Immature natural killer cell (primary cell): ENCODE data around the gene C2CD2. TPM values are rescaled to one million over a fixed set of nuclear protein-coding genes. Genes with fewer than 3 reads are reported as not detected.

ENCODE experiments used
- DNase-seq, 3 donors: peaks; one replicate each; pipeline ENCODE4 v3.0.0; 2022; ENCODE audit warnings: mixed read lengths in 1 of 3
- H3K27ac Mint-ChIP-seq, 6 donors: one replicate each; pipeline ENCODE4 v1.8.0; 2020; ENCODE audit warnings: mixed read lengths in 6 of 6, mild to moderate bottlenecking in 5 of 6, inconsistent platforms in 4 of 6, moderate library complexity in 3 of 6
- H3K27me3 Mint-ChIP-seq, 3 donors: one replicate each; pipeline ENCODE4 v1.8.0; 2020 to 2021; ENCODE audit warnings: low read depth in 3 of 3, mild to moderate bottlenecking in 3 of 3, mixed read lengths in 3 of 3, moderate library complexity in 3 of 3, inconsistent platforms in 1 of 3
- H3K36me3 Mint-ChIP-seq, 3 donors: one replicate each; pipeline ENCODE4 v1.8.0; 2020; ENCODE audit warnings: mixed read lengths in 3 of 3, inconsistent platforms in 2 of 3, mild to moderate bottlenecking in 2 of 3
- H3K4me1 Mint-ChIP-seq, 2 donors: one replicate each; pipeline ENCODE4 v1.8.0; 2020; ENCODE audit warnings: inconsistent platforms in 2 of 2, mild to moderate bottlenecking in 2 of 2, mixed read lengths in 2 of 2, moderate library complexity in 1 of 2
- H3K4me3 Mint-ChIP-seq, 5 donors: one replicate each; pipeline ENCODE4 v1.8.0; 2020; ENCODE audit warnings: mild to moderate bottlenecking in 5 of 5, mixed read lengths in 5 of 5, inconsistent platforms in 3 of 5, moderate library complexity in 3 of 5
- H3K9me3 Mint-ChIP-seq, 6 donors: one replicate each; pipeline ENCODE4 v1.8.0; 2020; ENCODE audit warnings: mild to moderate bottlenecking in 6 of 6, mixed read lengths in 6 of 6, inconsistent platforms in 4 of 6, moderate library complexity in 3 of 6
- polyA plus RNA-seq, 3 donors: library from polyadenylated mRNA; unstranded; fragments of 300-500 nt; fragmentation: Illumina TruSeq; gene quantifications; one replicate each; pipeline ENCODE4 v1.2.3, GENCODE V29; 2021

Gene C2CD2
- polyA plus RNA-seq, 3 donors from 2014 or later = 2.1 TPM; not detected in 1

GRCh38 chr21:41876396-41876795 is 77.4 kb downstream of the C2CD2 start:
- DNase-seq = no peak
- H3K36me3 Mint-ChIP-seq = peaks cover 0 to 11% (median 0%) of the 10 kb centered on the region in 3 donors
- H3K4me1 Mint-ChIP-seq = peaks cover 21 to 40% of the 10 kb centered on the region in 2 donors
- no peaks in the 10 kb centered on the region for H3K9me3 Mint-ChIP-seq
- H3K4me3 Mint-ChIP-seq = peak overlapping the region in 4 of 5 donors; percentile 36 to 90 (median 55)
- H3K27me3 Mint-ChIP-seq = peaks cover 0 to 10% (median 8%) of the 10 kb centered on the region in 3 donors
- peak overlapping the region in 1 of 6 donors; percentile 17 for H3K27ac Mint-ChIP-seq

- DNase-seq = no peak
- Mint-ChIP-seq H3K27me3 (peaks cover 0 to 10% (median 8%) of the 10 kb centered on the region in 3 donors), H3K9me3 (no peaks in the 10 kb centered on the region), H3K4me1 (peaks cover 21 to 38% of the 10 kb centered on the region in 2 donors), H3K4me3 (no peak overlapping the region), H3K27ac (no peak overlapping the region), H3K36me3 (peaks cover 0 to 11% (median 0%) of the 10 kb centered on the region in 3 donors)
Observed at GRCh38 chr21:41875086-41875485, 78.7 kb downstream of the C2CD2 start.

GRCh38 chr21:41874611-41875010 is 79.2 kb downstream of the C2CD2 start:
- peaks cover 0 to 11% (median 3%) of the 10 kb centered on the region in 3 donors for H3K36me3 Mint-ChIP-seq
- DNase-seq = no peak
- no peaks in the 10 kb centered on the region for H3K9me3 Mint-ChIP-seq
- no peak overlapping the region for H3K4me3 Mint-ChIP-seq
- H3K27me3 Mint-ChIP-seq = peaks cover 0 to 8% (median 5%) of the 10 kb centered on the region in 3 donors
- H3K4me1 Mint-ChIP-seq = peaks cover 19 to 34% of the 10 kb centered on the region in 2 donors
- H3K27ac Mint-ChIP-seq = no peak overlapping the region

GRCh38 chr21:41873426-41873825 is 80.4 kb downstream of the C2CD2 start:
- peaks cover 18 to 32% of the 10 kb centered on the region in 2 donors for H3K4me1 Mint-ChIP-seq
- DNase-seq = no peak
- no peaks in the 10 kb centered on the region for H3K9me3 Mint-ChIP-seq
- no peak overlapping the region for H3K27ac Mint-ChIP-seq
- H3K4me3 Mint-ChIP-seq = no peak overlapping the region
- H3K36me3 Mint-ChIP-seq = peaks cover 0 to 11% (median 3%) of the 10 kb centered on the region in 3 donors
- H3K27me3 Mint-ChIP-seq = peaks cover 0 to 7% (median 5%) of the 10 kb centered on the region in 3 donors

GRCh38 chr21:41873005-41873404 is 80.8 kb downstream of the C2CD2 start:
- H3K9me3 Mint-ChIP-seq = no peaks in the 10 kb centered on the region
- DNase-seq = no peak
- H3K27ac Mint-ChIP-seq = no peak overlapping the region
- no peak overlapping the region for H3K4me3 Mint-ChIP-seq
- H3K36me3 Mint-ChIP-seq = peaks cover 0 to 11% (median 3%) of the 10 kb centered on the region in 3 donors
- H3K27me3 Mint-ChIP-seq = peaks cover 0 to 5% (median 5%) of the 10 kb centered on the region in 3 donors
- peaks cover 17 to 28% of the 10 kb centered on the region in 2 donors for H3K4me1 Mint-ChIP-seq

- H3K4me3 Mint-ChIP-seq = no peak overlapping the region
- H3K9me3 Mint-ChIP-seq = no peaks in the 10 kb centered on the region
- H3K27me3 Mint-ChIP-seq = peaks cover 0 to 3% (median 2%) of the 10 kb centered on the region in 3 donors
- H3K27ac Mint-ChIP-seq = no peak overlapping the region
- H3K4me1 Mint-ChIP-seq = peaks cover 4 to 15% of the 10 kb centered on the region in 2 donors
- DNase-seq = no peak
- H3K36me3 Mint-ChIP-seq = peaks cover 0 to 11% (median 3%) of the 10 kb centered on the region in 3 donors
Observed at GRCh38 chr21:41871293-41872030, 82.4 kb downstream of the C2CD2 start.

GRCh38 chr21:41869771-41870170 is 84.0 kb downstream of the C2CD2 start:
- peak overlapping the region in 1 of 6 donors; percentile 28 for H3K27ac Mint-ChIP-seq
- peaks cover 0 to 11% (median 3%) of the 10 kb centered on the region in 3 donors for H3K36me3 Mint-ChIP-seq
- peaks cover 17 to 19% of the 10 kb centered on the region in 2 donors for H3K4me1 Mint-ChIP-seq
- H3K4me3 Mint-ChIP-seq = no peak overlapping the region
- no peak for DNase-seq
- no peaks in the 10 kb centered on the region for H3K9me3 Mint-ChIP-seq
- H3K27me3 Mint-ChIP-seq = peaks cover 0 to 3% (median 2%) of the 10 kb centered on the region in 3 donors

- H3K27ac Mint-ChIP-seq = no peak overlapping the region
- H3K4me1 Mint-ChIP-seq = peaks cover 21 to 23% of the 10 kb centered on the region in 2 donors
Observed at GRCh38 chr21:41868062-41868710, 85.6 kb downstream of the C2CD2 start.

GRCh38 chr21:41867313-41867712 is 86.5 kb downstream of the C2CD2 start:
- Mint-ChIP-seq H3K9me3 (no peaks in the 10 kb centered on the region), H3K27me3 (no peaks in the 10 kb centered on the region), H3K27ac (no peak overlapping the region), H3K36me3 (peaks cover 0 to 3% (median 0%) of the 10 kb centered on the region in 3 donors), H3K4me1 (peaks cover 19 to 25% of the 10 kb centered on the region in 2 donors), H3K4me3 (no peak overlapping the region)
- DNase-seq = no peak

More at GRCh38 chr21:41868062-41868710, 85.6 kb downstream of the C2CD2 start:
- DNase-seq = no peak
- Mint-ChIP-seq H3K27me3 (no peaks in the 10 kb centered on the region), H3K4me3 (no peak overlapping the region), H3K36me3 (peaks cover 0 to 3% (median 2%) of the 10 kb centered on the region in 3 donors), H3K9me3 (no peaks in the 10 kb centered on the region)

- peaks cover 19 to 25% of the 10 kb centered on the region in 2 donors for H3K4me1 Mint-ChIP-seq
- no peak for DNase-seq
- peaks cover 0 to 3% (median 0%) of the 10 kb centered on the region in 3 donors for H3K36me3 Mint-ChIP-seq
- no peak overlapping the region for H3K4me3 Mint-ChIP-seq
- H3K9me3 Mint-ChIP-seq = no peaks in the 10 kb centered on the region
- no peaks in the 10 kb centered on the region for H3K27me3 Mint-ChIP-seq
- H3K27ac Mint-ChIP-seq = no peak overlapping the region
Observed at GRCh38 chr21:41866274-41866809, 87.5 kb downstream of the C2CD2 start.

- H3K9me3 Mint-ChIP-seq = no peaks in the 10 kb centered on the region
- peaks cover 19 to 25% of the 10 kb centered on the region in 2 donors for H3K4me1 Mint-ChIP-seq
- H3K36me3 Mint-ChIP-seq = peaks cover 0 to 3% (median 0%) of the 10 kb centered on the region in 3 donors
- no peaks in the 10 kb centered on the region for H3K27me3 Mint-ChIP-seq
- peak overlapping the region; percentile 3 to 39 (median 7) for H3K4me3 Mint-ChIP-seq
- DNase-seq = peak in 1 of 3 donors; percentile 7
- H3K27ac Mint-ChIP-seq = peak overlapping the region in 4 of 6 donors; percentile 4 to 51 (median 21)
Observed at GRCh38 chr21:41865002-41865777, 88.6 kb downstream of the C2CD2 start.

- Mint-ChIP-seq H3K9me3 (no peaks in the 10 kb centered on the region), H3K36me3 (no peaks in the 10 kb centered on the region), H3K27ac (peak overlapping the region in 1 of 6 donors; percentile 12), H3K4me1 (peaks cover 19 to 25% of the 10 kb centered on the region in 2 donors), H3K27me3 (no peaks in the 10 kb centered on the region), H3K4me3 (no peak overlapping the region)
- DNase-seq = no peak
Observed at GRCh38 chr21:41864311-41865001, 89.4 kb downstream of the C2CD2 start.

GRCh38 chr21:41863439-41863740 is 90.4 kb downstream of the C2CD2 start:
- Mint-ChIP-seq H3K27me3 (no peaks in the 10 kb centered on the region), H3K9me3 (no peaks in the 10 kb centered on the region), H3K4me1 (peaks cover 19 to 25% of the 10 kb centered on the region in 2 donors), H3K36me3 (no peaks in the 10 kb centered on the region), H3K4me3 (no peak overlapping the region), H3K27ac (peak overlapping the region in 2 of 6 donors; percentile 3 to 19)
- DNase-seq = no peak
